NCI-H1048 (cell line): Measurements from ENCODE around the gene PRR5.
"Not testable (repeated sequence)": the region's sequence is repeated elsewhere in the genome, so short reads cannot be mapped to it uniquely, and the experiment has no call there.

Source experiments
- DNase-seq: peaks from one replicate; lab custom pipeline; 2025; lab: John Stamatoyannopoulos, UW

Gene PRR5

GRCh38 chr22:44673406-44673805 lies 28.6 kb upstream of the PRR5 start:
- no peak for DNase-seq

- not testable (repeated sequence) for DNase-seq
These were observed 26.0 kb upstream of the PRR5 start for GRCh38 chr22:44676066-44676440.

- DNase-seq = no peak
These were observed 25.3 kb upstream of the PRR5 start for GRCh38 chr22:44676441-44677352.

- no peak for DNase-seq
These were observed 24.6 kb upstream of the PRR5 start for GRCh38 chr22:44677353-44677840.

GRCh38 chr22:44677871-44678555 lies 24.0 kb upstream of the PRR5 start:
- DNase-seq = no peak

- no peak for DNase-seq
These were observed 23.3 kb upstream of the PRR5 start for GRCh38 chr22:44678556-44679305.

GRCh38 chr22:44679306-44679647 lies 22.7 kb upstream of the PRR5 start:
- DNase-seq = not testable (repeated sequence)

GRCh38 chr22:44680058-44680457 lies 21.9 kb upstream of the PRR5 start:
- no peak for DNase-seq

- no peak for DNase-seq
These were observed 21.5 kb upstream of the PRR5 start for GRCh38 chr22:44680481-44680894.

GRCh38 chr22:44682556-44683168 lies 19.3 kb upstream of the PRR5 start:
- DNase-seq = no peak

GRCh38 chr22:44683237-44683636 lies 18.8 kb upstream of the PRR5 start:
- DNase-seq = no peak

GRCh38 chr22:44683881-44684280 lies 18.1 kb upstream of the PRR5 start:
- no peak for DNase-seq

- no peak for DNase-seq
These were observed 17.3 kb upstream of the PRR5 start for GRCh38 chr22:44684506-44685383.

GRCh38 chr22:44685384-44686056 lies 16.5 kb upstream of the PRR5 start:
- no peak for DNase-seq

GRCh38 chr22:44686873-44687600 lies 15.0 kb upstream of the PRR5 start:
- no peak for DNase-seq

GRCh38 chr22:44689173-44689572 lies 12.8 kb upstream of the PRR5 start:
- no peak for DNase-seq

GRCh38 chr22:44689915-44690524 lies 12.0 kb upstream of the PRR5 start:
- DNase-seq = no peak

- DNase-seq = no peak
These were observed 10.0 kb upstream of the PRR5 start for GRCh38 chr22:44691796-44692661.

GRCh38 chr22:44692662-44693007 lies 9.4 kb upstream of the PRR5 start:
- no peak for DNase-seq
